ENCODE measurements around the gene KLHL12.

The KLHL12 gene

GRCh38 chr1:202850593-202851362 lies 76.3 kb downstream of the KLHL12 start:
- POLR2A ChIA-PET = no interaction called here
- CTCF ChIA-PET = no interaction called here
- TF ChIP-seq NFRKB (IDR thresholded peaks at IDR 0.05) = no peak
- no peak for TF ChIP-seq FOXK2 (IDR thresholded peaks at IDR 0.05)
- TF ChIP-seq TARDBP (IDR thresholded peaks at IDR 0.05) = no peak
- TF ChIP-seq, protein P1, sequence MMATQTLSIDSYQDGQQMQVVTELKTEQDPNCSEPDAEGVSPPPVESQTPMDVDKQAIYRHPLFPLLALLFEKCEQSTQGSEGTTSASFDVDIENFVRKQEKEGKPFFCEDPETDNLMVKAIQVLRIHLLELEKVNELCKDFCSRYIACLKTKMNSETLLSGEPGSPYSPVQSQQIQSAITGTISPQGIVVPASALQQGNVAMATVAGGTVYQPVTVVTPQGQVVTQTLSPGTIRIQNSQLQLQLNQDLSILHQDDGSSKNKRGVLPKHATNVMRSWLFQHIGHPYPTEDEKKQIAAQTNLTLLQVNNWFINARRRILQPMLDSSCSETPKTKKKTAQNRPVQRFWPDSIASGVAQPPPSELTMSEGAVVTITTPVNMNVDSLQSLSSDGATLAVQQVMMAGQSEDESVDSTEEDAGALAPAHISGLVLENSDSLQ (IDR thresholded peaks at IDR 0.05) = no peak
- TF ChIP-seq BHLHE40 (IDR thresholded peaks at IDR 0.05; ENCODE audit: borderline replicate concordance) = no peak
- no peak for TF ChIP-seq L3MBTL2 (conservative IDR thresholded peaks at IDR 0.05)
- no peak for TF ChIP-seq SP1 (IDR thresholded peaks at IDR 0.05)
- TF ChIP-seq FOXM1 (IDR thresholded peaks at IDR 0.05; ENCODE audit: borderline replicate concordance) = no peak
- TF ChIP-seq ELF4 (IDR thresholded peaks at IDR 0.05) = no peak
- no peak for TF ChIP-seq LEF1 (IDR thresholded peaks at IDR 0.05; ENCODE audit: borderline replicate concordance)
- TF ChIP-seq ZNF384 (IDR thresholded peaks at IDR 0.05) = no peak
- no peak for TF ChIP-seq ARNT (IDR thresholded peaks at IDR 0.05)
- TF ChIP-seq HDGF (IDR thresholded peaks at IDR 0.05; ENCODE audit: borderline replicate concordance) = no peak
- no peak for TF ChIP-seq SUZ12 (IDR thresholded peaks at IDR 0.05)
- TF ChIP-seq FOXA1 (IDR thresholded peaks at IDR 0.05) = no peak
- no peak for DNase-seq (ENCODE audit: extremely low spot score)

- CTCF ChIA-PET = no interaction called here
- POLR2A ChIA-PET = interaction anchor here (0.7 kb wide), 1 partner anchor 38 kb away, joined by 3 read pairs; the partner anchor contains the start of gene PCAT6
- TF ChIP-seq ZNF384 (IDR thresholded peaks at IDR 0.05) (no peak), CTBP1 (IDR thresholded peaks at IDR 0.05; ENCODE audit: borderline replicate concordance) (no peak), SP1 (IDR thresholded peaks at IDR 0.05) (no peak), SUZ12 (IDR thresholded peaks at IDR 0.05) (no peak), FOXA1 (IDR thresholded peaks at IDR 0.05) (no peak), FOXK2 (IDR thresholded peaks at IDR 0.05) (no peak), TARDBP (IDR thresholded peaks at IDR 0.05) (no peak), NFRKB (IDR thresholded peaks at IDR 0.05) (no peak), LEF1 (IDR thresholded peaks at IDR 0.05; ENCODE audit: borderline replicate concordance) (no peak), L3MBTL2 (conservative IDR thresholded peaks at IDR 0.05) (no peak), HDGF (IDR thresholded peaks at IDR 0.05; ENCODE audit: borderline replicate concordance) (no peak), BHLHE40 (IDR thresholded peaks at IDR 0.05; ENCODE audit: borderline replicate concordance) (no peak), ELF4 (IDR thresholded peaks at IDR 0.05) (no peak)
- TF ChIP-seq, protein P1 (IDR thresholded peaks at IDR 0.05) = no peak
- DNase-seq (ENCODE audit: extremely low spot score) = no peak
These were observed 78.9 kb downstream of the KLHL12 start for GRCh38 chr1:202848191-202848542.

GRCh38 chr1:202844935-202845334 lies 82.1 kb downstream of the KLHL12 start:
- DNase-seq (ENCODE audit: extremely low spot score) = no peak
- CTCF ChIA-PET = no interaction called here
- TF ChIP-seq L3MBTL2 (conservative IDR thresholded peaks at IDR 0.05) (no peak), ARNT (IDR thresholded peaks at IDR 0.05) (no peak), FOXA1 (IDR thresholded peaks at IDR 0.05) (no peak), CTBP1 (IDR thresholded peaks at IDR 0.05; ENCODE audit: borderline replicate concordance) (no peak), ELF4 (IDR thresholded peaks at IDR 0.05) (no peak), HDGF (IDR thresholded peaks at IDR 0.05; ENCODE audit: borderline replicate concordance) (no peak), SP1 (IDR thresholded peaks at IDR 0.05) (no peak), BHLHE40 (IDR thresholded peaks at IDR 0.05; ENCODE audit: borderline replicate concordance) (no peak), LEF1 (IDR thresholded peaks at IDR 0.05; ENCODE audit: borderline replicate concordance) (no peak), ZNF384 (IDR thresholded peaks at IDR 0.05) (no peak), NFRKB (IDR thresholded peaks at IDR 0.05) (no peak), FOXK2 (IDR thresholded peaks at IDR 0.05) (no peak), TARDBP (IDR thresholded peaks at IDR 0.05) (no peak)
- TF ChIP-seq, protein P1 (IDR thresholded peaks at IDR 0.05) = no peak
- POLR2A ChIA-PET = no interaction called here

GRCh38 chr1:202844259-202844658 lies 82.8 kb downstream of the KLHL12 start:
- TF ChIP-seq NFRKB (IDR thresholded peaks at IDR 0.05) (no peak), FOXK2 (IDR thresholded peaks at IDR 0.05) (no peak), FOXM1 (IDR thresholded peaks at IDR 0.05; ENCODE audit: borderline replicate concordance) (no peak), LEF1 (IDR thresholded peaks at IDR 0.05; ENCODE audit: borderline replicate concordance) (no peak), SP1 (IDR thresholded peaks at IDR 0.05) (no peak), TARDBP (IDR thresholded peaks at IDR 0.05) (no peak), ELF4 (IDR thresholded peaks at IDR 0.05) (no peak), ARNT (IDR thresholded peaks at IDR 0.05) (no peak), SUZ12 (IDR thresholded peaks at IDR 0.05) (no peak), HDGF (IDR thresholded peaks at IDR 0.05; ENCODE audit: borderline replicate concordance) (no peak), ZNF384 (IDR thresholded peaks at IDR 0.05) (no peak), FOXA1 (IDR thresholded peaks at IDR 0.05) (no peak), BHLHE40 (IDR thresholded peaks at IDR 0.05; ENCODE audit: borderline replicate concordance) (no peak), CTBP1 (IDR thresholded peaks at IDR 0.05; ENCODE audit: borderline replicate concordance) (no peak), L3MBTL2 (conservative IDR thresholded peaks at IDR 0.05) (no peak)
- TF ChIP-seq, protein P1 (IDR thresholded peaks at IDR 0.05) = no peak
- DNase-seq (ENCODE audit: extremely low spot score) = no peak
- ChIA-PET CTCF (no interaction called here), POLR2A (no interaction called here)

GRCh38 chr1:202843081-202843480 lies 84.0 kb downstream of the KLHL12 start:
- TF ChIP-seq BHLHE40 (IDR thresholded peaks at IDR 0.05; ENCODE audit: borderline replicate concordance) = no peak
- no peak for TF ChIP-seq NFRKB (IDR thresholded peaks at IDR 0.05)
- no peak for TF ChIP-seq FOXA1 (IDR thresholded peaks at IDR 0.05)
- ChIA-PET CTCF (no interaction called here), POLR2A (no interaction called here)
- no peak for DNase-seq (ENCODE audit: extremely low spot score)
